MM.1S (cell line): Measurements from ENCODE around the gene FHIT.

Source experiments
- DNase-seq: peaks from one replicate; pipeline ENCODE4 v3.0.0-alpha.2; 2015
- H2AFZ ChIP-seq: fragments of 300-600 bp; sonication (generic); 2 replicates; pipeline ENCODE4 v1.6.0; 2016; ENCODE audit warnings: antibody characterized with exemption, low read length
- H3F3A ChIP-seq: fragments of 300-600 bp; sonication (generic); 2 replicates; pipeline ENCODE4 v1.6.1; 2016; ENCODE audit warnings: mild to moderate bottlenecking, antibody characterized with exemption, low read length, moderate library complexity, mixed read lengths; ENCODE audit not compliant: insufficient read depth
- H3K27ac ChIP-seq: fragments of 300-600 bp; sonication (generic); 2 replicates; pipeline ENCODE4 v1.5.1; 2016; ENCODE audit warnings: mild to moderate bottlenecking, low read length
- H3K27me3 ChIP-seq: fragments of 300-600 bp; sonication (generic); replicated peaks from 2 replicates; pipeline ENCODE4 v1.6.0; 2016; ENCODE audit warnings: low read length; ENCODE audit not compliant: insufficient read depth
- H3K36me3 ChIP-seq: fragments of 300-600 bp; sonication (generic); replicated peaks from 2 replicates; pipeline ENCODE4 v1.6.1; 2016; ENCODE audit warnings: mild to moderate bottlenecking, low read length, mixed read lengths; ENCODE audit not compliant: insufficient read depth
- H3K4me1 ChIP-seq: fragments of 300-600 bp; sonication (generic); 2 replicates; pipeline ENCODE4 v1.6.1; 2016; ENCODE audit warnings: low read length, mixed read lengths
- H3K4me2 ChIP-seq: fragments of 300-600 bp; sonication (generic); 2 replicates; pipeline ENCODE4 v1.6.0; 2016; ENCODE audit warnings: low read depth, low read length
- H3K4me3 ChIP-seq: fragments of 300-600 bp; sonication (generic); 2 replicates; pipeline ENCODE4 v1.5.1; 2016; ENCODE audit warnings: low read length, mixed read lengths
- H3K79me2 ChIP-seq: fragments of 300-600 bp; sonication (generic); 2 replicates; pipeline ENCODE4 v1.6.1; 2016; ENCODE audit warnings: mixed run types, low read length, mixed read lengths
- H3K9ac ChIP-seq: fragments of 300-600 bp; sonication (generic); 2 replicates; pipeline ENCODE4 v1.6.1; 2016; ENCODE audit warnings: low read length, mixed read lengths
- H3K9me2 ChIP-seq: fragments of 300-600 bp; sonication (generic); replicated peaks from 2 replicates; pipeline ENCODE4 v1.6.1; 2016; ENCODE audit warnings: mild to moderate bottlenecking, low read length, mixed read lengths; ENCODE audit not compliant: insufficient read depth
- H3K9me3 ChIP-seq: fragments of 300-600 bp; sonication (generic); replicated peaks from 2 replicates; pipeline ENCODE4 v1.6.1; 2016; ENCODE audit warnings: mild to moderate bottlenecking, low read length, mixed read lengths; ENCODE audit not compliant: insufficient read depth
- H4K20me1 ChIP-seq: fragments of 300-600 bp; sonication (generic); 2 replicates; pipeline ENCODE4 v1.6.1; 2016; ENCODE audit warnings: mild to moderate bottlenecking, low read length, moderate library complexity, mixed read lengths; ENCODE audit not compliant: insufficient read depth
- EZH2 ChIP-seq: fragments of 300-600 bp; sonication (generic); optimal IDR thresholded peaks from 2 replicates; pipeline ENCODE3; 2017; ENCODE audit warnings: low read depth, mild to moderate bottlenecking, antibody characterized with exemption, low read length, mixed read lengths
- EZH2phosphoT487 ChIP-seq: fragments of 300-600 bp; sonication (generic); IDR thresholded peaks from 2 replicates; pipeline ENCODE4 v1.6.1; 2018; ENCODE audit warnings: antibody characterized with exemption, low read length
- TF ChIP-seq, protein P1 (sequence below): fragments of 300-600 bp; sonication (generic); IDR thresholded peaks from 2 replicates; pipeline ENCODE4 v1.5.1; 2016; ENCODE audit warnings: antibody characterized with exemption, low read length, mixed read lengths

The FHIT gene

DNA sequence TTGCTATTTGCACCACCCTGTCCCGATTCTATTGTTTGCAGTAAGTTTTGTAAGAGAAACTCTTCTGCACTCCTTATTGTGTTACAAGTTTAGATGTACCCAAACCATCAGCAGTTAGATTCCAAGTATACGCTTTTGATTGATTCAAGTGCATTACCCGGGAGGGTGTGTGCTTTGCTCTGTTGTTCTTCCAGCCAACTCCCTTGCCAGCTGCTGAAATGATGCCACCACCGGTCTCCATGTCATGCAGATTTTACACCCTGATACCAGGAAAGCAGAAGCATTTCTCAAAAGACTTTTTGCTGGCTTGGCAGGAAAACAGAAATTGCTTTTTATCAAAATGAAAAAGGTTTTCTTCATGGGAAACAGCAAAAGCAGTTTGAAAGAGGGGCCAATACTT, 1194.8 kb downstream of the FHIT start:
- Histone ChIP-seq H3K4me1 (no peaks in the 10 kb centered on the region), H3K27me3 (no peaks in the 10 kb centered on the region), H2AFZ (no peak overlapping the region), H3K4me3 (no peak overlapping the region), H3F3A (no peaks in the 10 kb centered on the region), H3K36me3 (no peaks in the 10 kb centered on the region), H3K27ac (no peak overlapping the region), H3K9me2 (no peaks in the 10 kb centered on the region), H3K79me2 (no peaks in the 10 kb centered on the region), H3K4me2 (no peak overlapping the region), H3K9ac (no peak overlapping the region), H4K20me1 (no peaks in the 10 kb centered on the region), H3K9me3 (no peaks in the 10 kb centered on the region)
- TF ChIP-seq, protein P1, sequence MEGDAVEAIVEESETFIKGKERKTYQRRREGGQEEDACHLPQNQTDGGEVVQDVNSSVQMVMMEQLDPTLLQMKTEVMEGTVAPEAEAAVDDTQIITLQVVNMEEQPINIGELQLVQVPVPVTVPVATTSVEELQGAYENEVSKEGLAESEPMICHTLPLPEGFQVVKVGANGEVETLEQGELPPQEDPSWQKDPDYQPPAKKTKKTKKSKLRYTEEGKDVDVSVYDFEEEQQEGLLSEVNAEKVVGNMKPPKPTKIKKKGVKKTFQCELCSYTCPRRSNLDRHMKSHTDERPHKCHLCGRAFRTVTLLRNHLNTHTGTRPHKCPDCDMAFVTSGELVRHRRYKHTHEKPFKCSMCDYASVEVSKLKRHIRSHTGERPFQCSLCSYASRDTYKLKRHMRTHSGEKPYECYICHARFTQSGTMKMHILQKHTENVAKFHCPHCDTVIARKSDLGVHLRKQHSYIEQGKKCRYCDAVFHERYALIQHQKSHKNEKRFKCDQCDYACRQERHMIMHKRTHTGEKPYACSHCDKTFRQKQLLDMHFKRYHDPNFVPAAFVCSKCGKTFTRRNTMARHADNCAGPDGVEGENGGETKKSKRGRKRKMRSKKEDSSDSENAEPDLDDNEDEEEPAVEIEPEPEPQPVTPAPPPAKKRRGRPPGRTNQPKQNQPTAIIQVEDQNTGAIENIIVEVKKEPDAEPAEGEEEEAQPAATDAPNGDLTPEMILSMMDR: no peak
- TF ChIP-seq EZH2phosphoT487 (no peak), EZH2 (no peak)
- no peak for DNase-seq

DNA sequence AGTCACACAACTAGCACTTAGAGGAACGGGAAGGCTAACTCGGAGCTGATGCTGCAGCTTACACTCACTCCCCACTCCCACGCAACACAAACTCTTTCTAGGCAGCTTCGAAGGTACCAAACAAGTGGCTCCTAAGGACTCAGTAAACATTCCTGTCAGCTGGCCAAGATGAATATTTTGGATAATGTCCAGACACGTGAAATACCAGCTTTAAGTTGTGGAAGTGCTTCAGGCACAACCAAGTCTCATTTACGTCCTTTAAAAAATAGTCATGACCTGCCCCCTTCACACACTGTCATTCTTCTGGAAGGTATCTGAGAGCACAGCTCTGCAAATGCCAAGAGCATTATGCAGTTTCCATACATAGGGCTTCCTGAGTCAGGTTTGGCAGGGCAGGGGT, 1195.5 kb downstream of the FHIT start:
- no peak overlapping the region for H2AFZ ChIP-seq
- no peaks in the 10 kb centered on the region for H4K20me1 ChIP-seq
- H3K79me2 ChIP-seq: no peaks in the 10 kb centered on the region
- TF ChIP-seq, protein P1: no peak
- no peak for TF ChIP-seq EZH2phosphoT487
- TF ChIP-seq EZH2: no peak
- DNase-seq: no peak
- H3K9me3 ChIP-seq: no peaks in the 10 kb centered on the region
- H3K9ac ChIP-seq: no peak overlapping the region
- H3K36me3 ChIP-seq: no peaks in the 10 kb centered on the region
- no peak overlapping the region for H3K27ac ChIP-seq
- H3K4me3 ChIP-seq: no peak overlapping the region
- no peaks in the 10 kb centered on the region for H3K4me1 ChIP-seq
- H3K9me2 ChIP-seq: no peaks in the 10 kb centered on the region
- no peaks in the 10 kb centered on the region for H3F3A ChIP-seq
- H3K4me2 ChIP-seq: no peak overlapping the region
- no peaks in the 10 kb centered on the region for H3K27me3 ChIP-seq

DNA sequence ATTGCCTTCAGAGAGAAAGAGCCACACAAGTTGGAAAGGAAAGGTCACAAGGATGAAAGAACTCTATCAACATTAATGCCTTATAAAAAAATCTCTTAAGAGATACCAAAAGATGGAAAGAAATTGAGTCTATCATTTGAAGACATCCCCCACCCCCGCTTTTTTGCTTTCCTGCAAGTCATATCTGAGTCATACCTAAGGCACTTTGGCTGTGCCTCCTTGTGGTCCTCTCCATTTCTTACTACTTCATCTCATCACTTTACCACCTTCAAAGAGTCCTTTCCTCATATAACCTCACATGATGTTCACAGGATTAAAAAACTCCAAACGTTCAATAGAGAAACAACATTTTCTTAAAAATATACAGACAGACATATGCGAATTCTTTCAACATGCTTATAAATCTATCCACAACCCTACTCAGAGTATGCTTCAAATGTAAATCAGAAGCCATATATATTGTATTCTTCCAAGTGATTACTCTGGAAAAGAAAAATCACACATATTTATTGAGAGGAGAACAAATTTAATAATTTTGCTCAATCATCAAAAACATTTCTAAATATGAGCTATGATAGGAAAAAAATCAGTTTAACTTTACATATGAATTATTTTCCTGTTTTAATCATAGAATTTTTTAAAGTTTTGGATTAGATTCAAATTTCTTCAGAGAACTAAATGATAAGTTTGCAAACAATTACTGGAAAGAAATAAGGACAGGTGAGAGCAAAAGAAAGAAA, 1197.6 kb downstream of the FHIT start:
- TF ChIP-seq, protein P1: no peak
- no peak for TF ChIP-seq EZH2
- no peak for TF ChIP-seq EZH2phosphoT487
- Histone ChIP-seq H3F3A (no peaks in the 10 kb centered on the region), H3K9me2 (no peaks in the 10 kb centered on the region), H3K4me2 (no peak overlapping the region), H2AFZ (no peak overlapping the region), H4K20me1 (no peaks in the 10 kb centered on the region), H3K27me3 (no peaks in the 10 kb centered on the region), H3K4me1 (no peaks in the 10 kb centered on the region), H3K27ac (no peak overlapping the region), H3K36me3 (no peaks in the 10 kb centered on the region), H3K9ac (no peak overlapping the region), H3K9me3 (no peaks in the 10 kb centered on the region), H3K79me2 (no peaks in the 10 kb centered on the region), H3K4me3 (no peak overlapping the region)
- no peak for DNase-seq
